ENCODE results near the gene SLC7A10.

Gene SLC7A10

DNA sequence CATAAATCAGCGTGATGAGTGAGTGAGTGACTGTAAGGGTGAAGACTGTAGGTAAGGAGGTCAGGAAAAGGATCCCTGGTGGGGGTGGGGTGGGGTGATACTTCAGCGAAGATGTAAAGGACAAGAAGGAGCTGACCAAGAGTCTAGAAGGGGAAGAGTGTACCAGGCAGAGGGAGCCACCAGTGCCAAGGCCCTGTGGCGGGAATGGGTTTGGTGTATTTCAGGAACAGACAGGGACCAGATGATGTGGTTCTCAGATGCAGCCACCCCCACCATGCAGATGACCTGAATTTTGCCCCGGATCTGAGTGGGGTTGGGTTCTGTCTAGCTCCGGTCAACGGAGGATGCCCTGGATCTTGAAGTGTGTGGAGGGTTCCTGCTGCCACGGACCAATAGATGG is 30.1 kb upstream of the SLC7A10 start:
- TF ChIP-seq, protein P1, sequence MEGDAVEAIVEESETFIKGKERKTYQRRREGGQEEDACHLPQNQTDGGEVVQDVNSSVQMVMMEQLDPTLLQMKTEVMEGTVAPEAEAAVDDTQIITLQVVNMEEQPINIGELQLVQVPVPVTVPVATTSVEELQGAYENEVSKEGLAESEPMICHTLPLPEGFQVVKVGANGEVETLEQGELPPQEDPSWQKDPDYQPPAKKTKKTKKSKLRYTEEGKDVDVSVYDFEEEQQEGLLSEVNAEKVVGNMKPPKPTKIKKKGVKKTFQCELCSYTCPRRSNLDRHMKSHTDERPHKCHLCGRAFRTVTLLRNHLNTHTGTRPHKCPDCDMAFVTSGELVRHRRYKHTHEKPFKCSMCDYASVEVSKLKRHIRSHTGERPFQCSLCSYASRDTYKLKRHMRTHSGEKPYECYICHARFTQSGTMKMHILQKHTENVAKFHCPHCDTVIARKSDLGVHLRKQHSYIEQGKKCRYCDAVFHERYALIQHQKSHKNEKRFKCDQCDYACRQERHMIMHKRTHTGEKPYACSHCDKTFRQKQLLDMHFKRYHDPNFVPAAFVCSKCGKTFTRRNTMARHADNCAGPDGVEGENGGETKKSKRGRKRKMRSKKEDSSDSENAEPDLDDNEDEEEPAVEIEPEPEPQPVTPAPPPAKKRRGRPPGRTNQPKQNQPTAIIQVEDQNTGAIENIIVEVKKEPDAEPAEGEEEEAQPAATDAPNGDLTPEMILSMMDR (IDR thresholded peaks at IDR 0.05; ENCODE audit: control extremely low read depth, extremely low read depth, low read depth, missing control alignments): no peak
- DNase-seq (ENCODE audit: extremely low spot score): no peak
- ChIA-PET CTCF (interaction anchor here (0.8 to 1.2 kb wide), 3 partner anchors 15 to 522 kb away, joined by 3 to 4 read pairs (median 3); no protein-coding TSS in a partner anchor), POLR2A (no interaction called here)

DNA sequence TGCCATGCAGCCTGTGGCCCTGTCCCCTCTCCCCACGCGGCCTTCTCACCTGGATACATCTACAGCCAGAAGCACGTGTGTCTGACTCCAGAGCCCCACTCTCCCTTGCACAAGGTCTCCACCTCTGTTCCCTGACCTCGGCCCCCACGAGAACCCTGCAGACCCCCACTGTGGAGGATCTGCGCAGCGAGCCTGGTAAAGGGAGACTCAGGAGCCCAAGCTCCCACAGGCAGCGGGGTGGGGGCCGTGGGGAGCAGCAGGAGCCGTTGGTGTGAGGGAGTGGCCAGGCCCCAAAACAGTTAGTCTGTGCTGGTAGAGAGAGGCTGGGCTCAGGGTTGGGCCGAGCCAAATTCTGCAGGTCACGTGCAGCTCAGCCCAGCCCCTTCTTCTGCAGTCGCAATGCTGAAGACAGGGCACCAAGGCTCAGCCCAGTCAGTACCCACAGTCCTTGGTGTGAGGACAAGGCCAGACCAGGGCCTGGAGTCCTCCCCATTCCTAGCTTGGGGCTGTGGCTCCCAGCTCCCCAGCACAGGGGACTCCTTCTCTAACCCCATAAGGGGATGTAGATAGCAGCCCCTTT is 28.7 kb upstream of the SLC7A10 start:
- TF ChIP-seq, protein P1 (IDR thresholded peaks at IDR 0.05; ENCODE audit: control extremely low read depth, extremely low read depth, low read depth, missing control alignments): no peak
- ChIA-PET CTCF (no interaction called here), POLR2A (no interaction called here)
- no peak for DNase-seq (ENCODE audit: extremely low spot score)

DNA sequence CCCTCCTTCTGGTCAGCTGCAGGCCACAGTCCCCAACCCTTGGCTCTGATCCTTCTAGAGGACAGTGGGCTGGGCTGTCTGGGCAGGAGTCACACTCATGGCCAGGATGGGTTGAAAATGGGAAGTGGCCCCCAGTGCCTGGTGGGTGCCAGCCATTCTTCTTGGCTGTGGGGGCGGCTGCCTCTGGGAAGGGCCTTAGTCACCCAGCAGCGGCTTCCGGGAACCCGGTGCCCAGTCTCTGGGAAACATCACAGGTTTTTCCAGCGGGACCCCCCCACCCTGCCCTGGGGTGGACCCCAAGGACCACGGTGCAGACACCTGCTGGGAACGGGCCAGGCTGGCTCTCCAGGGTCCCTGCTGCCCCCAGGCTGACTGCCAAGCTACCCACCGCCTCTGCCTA is 27.3 kb upstream of the SLC7A10 start:
- POLR2A ChIA-PET: no interaction called here
- CTCF ChIA-PET: no interaction called here
- TF ChIP-seq, protein P1 (IDR thresholded peaks at IDR 0.05; ENCODE audit: control extremely low read depth, extremely low read depth, low read depth, missing control alignments): no peak
- no peak for DNase-seq (ENCODE audit: extremely low spot score)

DNA sequence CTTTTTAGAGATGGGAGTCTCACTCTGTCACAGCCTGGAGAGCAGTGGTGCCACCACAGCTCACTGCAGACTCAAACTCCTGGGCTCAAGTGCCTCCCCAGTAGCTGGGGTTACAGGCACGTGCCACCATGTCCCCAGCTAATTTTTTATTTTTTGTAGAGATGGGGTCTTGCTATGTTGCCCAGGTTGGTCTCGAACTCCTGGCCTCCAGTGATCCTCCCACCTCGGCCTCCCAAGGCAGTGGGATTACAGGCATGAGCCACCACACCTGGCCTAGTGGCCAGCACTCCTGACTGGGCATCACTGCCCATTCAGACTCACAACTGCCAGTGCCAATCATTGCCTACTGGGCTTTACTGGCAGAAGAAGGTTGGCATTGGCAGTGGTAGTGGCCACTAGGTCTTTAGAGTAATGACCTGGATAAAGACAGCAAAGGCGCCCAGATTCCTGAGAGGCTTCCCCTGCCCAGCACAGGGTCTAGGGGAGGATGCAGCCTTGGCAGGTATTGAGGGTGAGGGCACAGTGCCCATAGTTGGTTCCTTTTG is 26.8 kb upstream of the SLC7A10 start:
- TF ChIP-seq, protein P1 (IDR thresholded peaks at IDR 0.05; ENCODE audit: control extremely low read depth, extremely low read depth, low read depth, missing control alignments): no peak
- CTCF ChIA-PET: no interaction called here
- POLR2A ChIA-PET: no interaction called here
- no peak for DNase-seq (ENCODE audit: extremely low spot score)

DNA sequence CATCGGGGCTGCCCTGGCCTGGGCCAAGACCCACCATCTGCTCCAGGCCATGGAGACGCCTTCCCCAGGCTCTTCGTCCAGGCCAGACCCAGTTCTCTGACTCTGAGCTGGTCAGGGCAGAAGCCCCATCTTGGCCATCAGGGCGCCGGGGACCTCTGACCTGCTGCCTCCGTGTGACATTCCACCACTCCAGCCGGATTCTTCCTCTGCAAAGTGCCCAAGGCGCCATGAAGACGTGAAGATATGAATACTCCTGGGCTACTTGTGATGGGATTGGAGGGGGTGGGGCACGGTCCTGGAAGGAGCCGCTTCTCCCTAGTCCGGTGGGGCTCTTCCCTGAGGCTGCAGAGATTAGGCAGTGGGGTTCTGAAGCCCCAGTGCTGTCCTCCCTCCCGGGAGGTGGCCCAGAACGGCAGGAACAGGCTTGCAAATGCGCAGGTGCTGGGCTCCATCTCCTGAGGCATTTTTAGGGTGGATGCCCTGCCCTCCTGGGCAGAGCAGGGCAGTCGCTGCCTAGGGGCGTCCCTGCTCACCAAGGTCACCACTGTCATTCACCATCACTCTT is 26.0 kb upstream of the SLC7A10 start:
- POLR2A ChIA-PET: no interaction called here
- TF ChIP-seq, protein P1 (IDR thresholded peaks at IDR 0.05; ENCODE audit: control extremely low read depth, extremely low read depth, low read depth, missing control alignments): no peak
- no peak for DNase-seq (ENCODE audit: extremely low spot score)
- CTCF ChIA-PET: no interaction called here

DNA sequence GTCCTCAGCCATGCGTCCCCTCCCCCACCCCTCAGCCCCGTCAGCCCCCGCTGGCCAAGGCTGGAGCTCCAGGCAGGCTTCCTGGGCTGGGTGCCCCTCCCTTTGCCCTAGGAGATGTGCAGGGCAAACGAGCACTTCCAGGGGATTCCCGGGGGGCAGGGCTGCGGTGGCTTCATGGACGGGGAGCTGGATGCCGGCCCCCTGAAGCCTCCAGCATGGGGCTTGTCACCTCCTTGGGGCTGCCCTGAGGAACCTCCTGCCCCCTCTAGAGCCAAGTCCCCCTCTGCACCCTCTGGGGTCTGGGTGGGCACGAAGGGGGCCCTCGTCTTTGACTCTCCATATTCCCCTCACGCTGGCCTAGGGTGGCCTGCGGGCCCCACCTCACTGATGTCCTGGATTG is 25.4 kb upstream of the SLC7A10 start:
- DNase-seq (ENCODE audit: extremely low spot score): no peak
- ChIA-PET CTCF (no interaction called here), POLR2A (no interaction called here)
- TF ChIP-seq, protein P1 (IDR thresholded peaks at IDR 0.05; ENCODE audit: control extremely low read depth, extremely low read depth, low read depth, missing control alignments): no peak

Data from GM10248 (cell line).